ENCODE data around the gene GRB10.

GRB10 gene

DNA sequence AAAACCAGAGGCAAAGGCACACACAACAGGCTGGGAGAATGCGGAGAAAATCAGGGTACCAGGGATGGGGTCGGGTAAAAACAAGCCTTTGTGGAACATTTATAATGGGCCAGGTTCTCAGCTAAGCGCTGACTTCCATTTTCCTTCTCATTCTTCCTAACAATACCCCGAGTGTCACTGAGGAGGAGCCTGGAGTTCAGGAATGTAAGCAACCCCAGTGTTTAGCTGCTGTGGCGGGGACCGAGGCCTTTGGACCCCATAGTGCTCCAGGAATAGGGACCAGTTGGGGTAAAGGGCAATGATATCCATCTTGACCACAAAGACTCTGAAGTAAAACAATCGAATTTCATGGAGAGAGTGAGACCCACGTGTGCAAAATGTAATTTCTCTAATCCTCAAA is 34.2 kb downstream of the GRB10 start:
- DNase-seq (ENCODE audit: low read depth) = no peak
- H3K4me3 ChIP-seq (ENCODE audit: low read depth, low read length) = no peak overlapping the region
- TF ChIP-seq, protein P1, sequence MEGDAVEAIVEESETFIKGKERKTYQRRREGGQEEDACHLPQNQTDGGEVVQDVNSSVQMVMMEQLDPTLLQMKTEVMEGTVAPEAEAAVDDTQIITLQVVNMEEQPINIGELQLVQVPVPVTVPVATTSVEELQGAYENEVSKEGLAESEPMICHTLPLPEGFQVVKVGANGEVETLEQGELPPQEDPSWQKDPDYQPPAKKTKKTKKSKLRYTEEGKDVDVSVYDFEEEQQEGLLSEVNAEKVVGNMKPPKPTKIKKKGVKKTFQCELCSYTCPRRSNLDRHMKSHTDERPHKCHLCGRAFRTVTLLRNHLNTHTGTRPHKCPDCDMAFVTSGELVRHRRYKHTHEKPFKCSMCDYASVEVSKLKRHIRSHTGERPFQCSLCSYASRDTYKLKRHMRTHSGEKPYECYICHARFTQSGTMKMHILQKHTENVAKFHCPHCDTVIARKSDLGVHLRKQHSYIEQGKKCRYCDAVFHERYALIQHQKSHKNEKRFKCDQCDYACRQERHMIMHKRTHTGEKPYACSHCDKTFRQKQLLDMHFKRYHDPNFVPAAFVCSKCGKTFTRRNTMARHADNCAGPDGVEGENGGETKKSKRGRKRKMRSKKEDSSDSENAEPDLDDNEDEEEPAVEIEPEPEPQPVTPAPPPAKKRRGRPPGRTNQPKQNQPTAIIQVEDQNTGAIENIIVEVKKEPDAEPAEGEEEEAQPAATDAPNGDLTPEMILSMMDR (IDR thresholded peaks at IDR 0.05; ENCODE audit: low read depth, low read length, missing control alignments) = no peak

- no peak overlapping the region for H3K4me3 ChIP-seq (ENCODE audit: low read depth, low read length)
- TF ChIP-seq, protein P1 (IDR thresholded peaks at IDR 0.05; ENCODE audit: low read depth, low read length, missing control alignments) = no peak
- no peak for DNase-seq (ENCODE audit: low read depth)
Observed at GRCh38 chr7:50745835-50746234, 36.9 kb downstream of the GRB10 start.

- no peak for DNase-seq (ENCODE audit: low read depth)
- TF ChIP-seq, protein P1 (IDR thresholded peaks at IDR 0.05; ENCODE audit: low read depth, low read length, missing control alignments) = no peak
- H3K4me3 ChIP-seq (ENCODE audit: low read depth, low read length) = no peak overlapping the region
Observed at GRCh38 chr7:50745336-50745735, 37.4 kb downstream of the GRB10 start.

DNA sequence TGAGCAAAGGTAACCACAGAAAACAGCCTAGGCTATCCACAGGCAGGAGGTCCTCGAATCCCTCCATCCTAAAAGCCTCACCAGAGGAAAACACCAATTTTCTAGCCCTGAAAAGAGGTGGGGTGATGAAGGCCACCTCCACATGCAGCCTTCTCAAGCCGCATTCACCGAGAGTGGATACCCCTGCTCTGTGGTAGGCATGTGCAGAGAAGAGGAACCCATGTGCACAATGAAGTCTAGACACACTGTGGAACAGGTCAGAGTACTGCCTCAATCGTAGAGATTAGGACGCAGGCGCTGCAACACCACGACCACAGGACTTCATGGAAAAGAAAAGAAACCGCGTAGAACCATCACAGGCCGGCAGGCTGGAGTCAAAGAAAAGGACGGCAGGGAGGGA is 38.8 kb downstream of the GRB10 start:
- DNase-seq (ENCODE audit: low read depth) = no peak

DNA sequence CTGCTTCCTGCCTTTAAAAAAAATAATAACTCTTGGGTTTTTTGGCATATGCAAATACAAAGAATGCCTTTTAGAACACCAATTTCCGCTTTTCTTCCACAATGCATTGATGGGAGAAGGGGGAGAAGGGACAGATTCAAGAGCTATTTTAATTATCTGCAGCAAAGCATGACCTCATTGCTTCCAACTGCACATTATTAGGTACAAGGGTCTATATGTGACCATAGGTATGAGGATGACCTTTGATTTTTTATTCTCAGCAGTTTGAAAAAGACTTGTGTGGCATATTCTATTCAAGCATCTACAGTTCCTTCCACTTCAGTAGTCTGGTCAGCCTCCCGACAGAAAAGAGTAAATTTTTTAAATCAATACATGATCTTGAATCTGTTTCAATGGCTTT is 39.7 kb downstream of the GRB10 start:
- TF ChIP-seq, protein P1 (IDR thresholded peaks at IDR 0.05; ENCODE audit: low read depth, low read length, missing control alignments) = no peak

More for the DNA sequence above, 38.8 kb downstream of the GRB10 start:
- no peak overlapping the region for H3K4me3 ChIP-seq (ENCODE audit: low read depth, low read length)
- TF ChIP-seq, protein P1 (IDR thresholded peaks at IDR 0.05; ENCODE audit: low read depth, low read length, missing control alignments) = no peak

DNA sequence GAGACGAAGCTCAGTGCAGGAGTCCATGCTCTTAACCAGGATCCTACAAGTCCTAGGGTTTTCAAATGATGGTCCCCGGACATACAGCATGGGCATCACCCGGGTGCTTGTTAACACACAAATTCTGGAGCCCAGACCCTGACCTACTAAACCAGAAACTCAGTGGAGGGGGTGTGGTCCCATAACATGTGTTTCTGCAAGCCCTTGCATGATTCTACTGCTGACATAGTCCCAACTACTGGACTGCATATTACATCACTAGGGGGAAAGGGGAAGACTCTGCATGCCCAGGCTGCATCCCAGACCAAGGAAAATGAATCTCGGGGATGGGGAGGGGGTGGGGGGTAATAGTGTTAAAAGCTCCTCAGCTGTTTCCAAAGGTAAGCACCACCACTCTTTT is 40.3 kb downstream of the GRB10 start:
- no peak overlapping the region for H3K4me3 ChIP-seq (ENCODE audit: low read depth, low read length)
- TF ChIP-seq, protein P1 (IDR thresholded peaks at IDR 0.05; ENCODE audit: low read depth, low read length, missing control alignments) = no peak
- no peak for DNase-seq (ENCODE audit: low read depth)

More for the DNA sequence above, 39.7 kb downstream of the GRB10 start:
- no peak for DNase-seq (ENCODE audit: low read depth)
- no peak overlapping the region for H3K4me3 ChIP-seq (ENCODE audit: low read depth, low read length)

DNA sequence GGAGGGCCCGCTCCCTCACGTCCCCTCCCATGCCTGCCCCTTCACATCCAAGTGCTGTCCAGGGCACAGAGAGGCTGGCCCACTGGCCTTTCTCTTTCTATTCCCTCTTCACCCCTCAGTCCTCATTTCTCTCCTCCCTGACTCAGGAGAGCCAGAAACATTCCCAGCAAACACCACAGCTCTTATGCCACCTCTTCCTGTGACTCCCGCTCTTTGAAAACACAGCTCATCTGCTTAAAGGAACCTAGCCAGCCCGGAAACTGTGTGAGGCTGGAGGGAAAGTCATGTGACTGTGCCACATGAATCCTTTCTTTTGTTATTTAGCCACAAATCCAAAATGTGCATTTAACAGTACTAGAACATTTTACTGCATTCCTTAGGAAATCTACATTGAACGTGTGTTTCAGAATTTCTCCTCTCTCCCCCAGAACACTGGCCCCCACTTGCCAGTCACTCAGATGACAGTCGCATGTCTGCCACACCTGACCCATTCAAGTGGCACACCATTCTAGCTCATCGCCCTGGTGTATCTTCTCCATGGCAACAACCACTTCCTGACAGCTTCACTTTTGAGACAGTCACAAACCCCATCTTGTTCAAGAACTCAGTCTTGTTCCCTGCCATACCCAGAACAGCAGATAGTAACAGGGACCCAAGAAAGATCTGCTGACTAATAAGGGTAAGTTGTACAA is 42.8 kb downstream of the GRB10 start:
- no peak overlapping the region for H3K4me3 ChIP-seq (ENCODE audit: low read depth, low read length)
- TF ChIP-seq, protein P1 (IDR thresholded peaks at IDR 0.05; ENCODE audit: low read depth, low read length, missing control alignments) = no peak
- no peak for DNase-seq (ENCODE audit: low read depth)

All from GM12864 (cell line).